Glutamatergic neuron (in vitro differentiated cells): Measurements from ENCODE around the gene C6orf136. TPM values are rescaled to one million over a fixed set of nuclear protein-coding genes. Genes with fewer than 3 reads are reported as not detected.
A peak's percentile ranks its signal among the peaks of the same experiment; 100 is the strongest.

Experiments
- DNase-seq: peaks from one replicate; pipeline ENCODE4 v3.0.0; 2022
- H3K27ac Mint-ChIP-seq: one replicate; pipeline ENCODE4 v1.8.0; 2020; ENCODE audit warnings: mild to moderate bottlenecking, mixed read lengths, inconsistent platforms; ENCODE audit not compliant: unreplicated experiment
- H3K27me3 Mint-ChIP-seq: one replicate; pipeline ENCODE4 v1.8.0; 2020; ENCODE audit warnings: mild to moderate bottlenecking, moderate library complexity, mixed read lengths, inconsistent platforms; ENCODE audit not compliant: unreplicated experiment
- H3K36me3 Mint-ChIP-seq: one replicate; pipeline ENCODE4 v1.8.0; 2020; ENCODE audit warnings: mild to moderate bottlenecking, mixed read lengths, inconsistent platforms; ENCODE audit not compliant: unreplicated experiment
- H3K4me1 Mint-ChIP-seq: one replicate; pipeline ENCODE4 v1.8.0; 2020; ENCODE audit warnings: mild to moderate bottlenecking, low read depth, mixed read lengths, inconsistent platforms; ENCODE audit not compliant: unreplicated experiment
- H3K4me3 Mint-ChIP-seq: one replicate; pipeline ENCODE4 v1.8.0; 2020; ENCODE audit warnings: mild to moderate bottlenecking, mixed read lengths, inconsistent platforms; ENCODE audit not compliant: unreplicated experiment
- H3K9me3 Mint-ChIP-seq: one replicate; pipeline ENCODE4 v1.8.0; 2020; ENCODE audit warnings: mild to moderate bottlenecking, moderate library complexity, mixed read lengths, inconsistent platforms; ENCODE audit not compliant: unreplicated experiment
- CTCF ChIP-seq: fragments of 200-600 bp; sonication (generic); IDR thresholded peaks from one replicate; pipeline ENCODE4 v1.5.0; 2021; ENCODE audit not compliant: partially characterized antibody, unreplicated experiment
- total RNA-seq: library from RNA; stranded (reverse); fragmentation: NEBNext Ultra II Directional; extraction: Animal tissue kit (Norgen Biotek cat#: 25700); gene quantifications from one replicate; pipeline ENCODE4 v1.2.1, GENCODE V29; 2021; ENCODE audit not compliant: unreplicated experiment

Gene C6orf136
- total RNA-seq, 1 donor from 2014 or later, result 13.7 TPM

GRCh38 chr6:30683183-30683979 lies 36.4 kb downstream of the C6orf136 start:
- H3K4me1 Mint-ChIP-seq, result peaks cover 40% of the 10 kb centered on the region
- H3K9me3 Mint-ChIP-seq, result peaks cover 21% of the 10 kb centered on the region
- peaks cover 5% of the 10 kb centered on the region for H3K36me3 Mint-ChIP-seq
- no peak for TF ChIP-seq CTCF
- peak overlapping the region; percentile 86 for H3K27ac Mint-ChIP-seq
- DNase-seq, result no peak
- H3K27me3 Mint-ChIP-seq, result peaks cover 32% of the 10 kb centered on the region
- peak overlapping the region; percentile 97 for H3K4me3 Mint-ChIP-seq

- peak overlapping the region; percentile 97 for H3K4me3 Mint-ChIP-seq
- H3K4me1 Mint-ChIP-seq, result peaks cover 44% of the 10 kb centered on the region
- no peak for TF ChIP-seq CTCF
- H3K27ac Mint-ChIP-seq, result peak overlapping the region; percentile 84
- peaks cover 5% of the 10 kb centered on the region for H3K36me3 Mint-ChIP-seq
- peaks cover 37% of the 10 kb centered on the region for H3K27me3 Mint-ChIP-seq
- no peak for DNase-seq
- peaks cover 23% of the 10 kb centered on the region for H3K9me3 Mint-ChIP-seq
Measured at GRCh38 chr6:30683980-30684338, 37.0 kb downstream of the C6orf136 start.

GRCh38 chr6:30684386-30685156 lies 37.6 kb downstream of the C6orf136 start:
- Mint-ChIP-seq H3K27me3 (peaks cover 37% of the 10 kb centered on the region), H3K4me3 (peak overlapping the region; percentile 100), H3K9me3 (peaks cover 23% of the 10 kb centered on the region), H3K36me3 (peaks cover 5% of the 10 kb centered on the region), H3K4me1 (peaks cover 46% of the 10 kb centered on the region), H3K27ac (peak overlapping the region; percentile 100)
- TF ChIP-seq CTCF, result no peak
- DNase-seq, result peak; percentile 33

GRCh38 chr6:30685157-30686008 lies 38.5 kb downstream of the C6orf136 start:
- peak; percentile 45 for DNase-seq
- H3K4me3 Mint-ChIP-seq, result peak overlapping the region; percentile 100
- peaks cover 25% of the 10 kb centered on the region for H3K9me3 Mint-ChIP-seq
- peak overlapping the region; percentile 100 for H3K27ac Mint-ChIP-seq
- TF ChIP-seq CTCF, result no peak
- peaks cover 5% of the 10 kb centered on the region for H3K36me3 Mint-ChIP-seq
- H3K27me3 Mint-ChIP-seq, result peaks cover 37% of the 10 kb centered on the region
- H3K4me1 Mint-ChIP-seq, result peaks cover 47% of the 10 kb centered on the region
